Measurements from ENCODE around the gene RNF213.

Gene RNF213

GRCh38 chr17:80286638-80286960 is 25.9 kb downstream of the RNF213 start:
- no peak for TF ChIP-seq FOXP2 (optimal IDR thresholded peaks at IDR 0.05; ENCODE audit: borderline replicate concordance, extremely low read depth, extremely low read length, insufficient read depth)
- no peak for TF ChIP-seq POLR2AphosphoS5 (IDR thresholded peaks at IDR 0.05; ENCODE audit: low read depth, low read length)
- TF ChIP-seq, protein P1, sequence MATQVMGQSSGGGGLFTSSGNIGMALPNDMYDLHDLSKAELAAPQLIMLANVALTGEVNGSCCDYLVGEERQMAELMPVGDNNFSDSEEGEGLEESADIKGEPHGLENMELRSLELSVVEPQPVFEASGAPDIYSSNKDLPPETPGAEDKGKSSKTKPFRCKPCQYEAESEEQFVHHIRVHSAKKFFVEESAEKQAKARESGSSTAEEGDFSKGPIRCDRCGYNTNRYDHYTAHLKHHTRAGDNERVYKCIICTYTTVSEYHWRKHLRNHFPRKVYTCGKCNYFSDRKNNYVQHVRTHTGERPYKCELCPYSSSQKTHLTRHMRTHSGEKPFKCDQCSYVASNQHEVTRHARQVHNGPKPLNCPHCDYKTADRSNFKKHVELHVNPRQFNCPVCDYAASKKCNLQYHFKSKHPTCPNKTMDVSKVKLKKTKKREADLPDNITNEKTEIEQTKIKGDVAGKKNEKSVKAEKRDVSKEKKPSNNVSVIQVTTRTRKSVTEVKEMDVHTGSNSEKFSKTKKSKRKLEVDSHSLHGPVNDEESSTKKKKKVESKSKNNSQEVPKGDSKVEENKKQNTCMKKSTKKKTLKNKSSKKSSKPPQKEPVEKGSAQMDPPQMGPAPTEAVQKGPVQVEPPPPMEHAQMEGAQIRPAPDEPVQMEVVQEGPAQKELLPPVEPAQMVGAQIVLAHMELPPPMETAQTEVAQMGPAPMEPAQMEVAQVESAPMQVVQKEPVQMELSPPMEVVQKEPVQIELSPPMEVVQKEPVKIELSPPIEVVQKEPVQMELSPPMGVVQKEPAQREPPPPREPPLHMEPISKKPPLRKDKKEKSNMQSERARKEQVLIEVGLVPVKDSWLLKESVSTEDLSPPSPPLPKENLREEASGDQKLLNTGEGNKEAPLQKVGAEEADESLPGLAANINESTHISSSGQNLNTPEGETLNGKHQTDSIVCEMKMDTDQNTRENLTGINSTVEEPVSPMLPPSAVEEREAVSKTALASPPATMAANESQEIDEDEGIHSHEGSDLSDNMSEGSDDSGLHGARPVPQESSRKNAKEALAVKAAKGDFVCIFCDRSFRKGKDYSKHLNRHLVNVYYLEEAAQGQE (IDR thresholded peaks at IDR 0.05; ENCODE audit: insufficient read depth in 1 of 2, low read depth in 2 of 2, low read length in 2 of 2), result no peak
- no peak for TF ChIP-seq SIN3A (IDR thresholded peaks at IDR 0.05; ENCODE audit: borderline replicate concordance, insufficient read depth, low read length)
- no peak for TF ChIP-seq TAF1 (IDR thresholded peaks at IDR 0.05; ENCODE audit: borderline replicate concordance, insufficient read depth, low read length)

- no peak for TF ChIP-seq POLR2AphosphoS5 (IDR thresholded peaks at IDR 0.05; ENCODE audit: low read depth, low read length)
- TF ChIP-seq FOXP2 (optimal IDR thresholded peaks at IDR 0.05; ENCODE audit: borderline replicate concordance, extremely low read depth, extremely low read length, insufficient read depth), result no peak
- no peak for TF ChIP-seq SIN3A (IDR thresholded peaks at IDR 0.05; ENCODE audit: borderline replicate concordance, insufficient read depth, low read length)
- no peak for TF ChIP-seq TAF1 (IDR thresholded peaks at IDR 0.05; ENCODE audit: borderline replicate concordance, insufficient read depth, low read length)
- TF ChIP-seq, protein P1 (IDR thresholded peaks at IDR 0.05; ENCODE audit: insufficient read depth in 1 of 2, low read depth in 2 of 2, low read length in 2 of 2), result no peak
Measured at GRCh38 chr17:80287038-80287437, 26.4 kb downstream of the RNF213 start.

DNA sequence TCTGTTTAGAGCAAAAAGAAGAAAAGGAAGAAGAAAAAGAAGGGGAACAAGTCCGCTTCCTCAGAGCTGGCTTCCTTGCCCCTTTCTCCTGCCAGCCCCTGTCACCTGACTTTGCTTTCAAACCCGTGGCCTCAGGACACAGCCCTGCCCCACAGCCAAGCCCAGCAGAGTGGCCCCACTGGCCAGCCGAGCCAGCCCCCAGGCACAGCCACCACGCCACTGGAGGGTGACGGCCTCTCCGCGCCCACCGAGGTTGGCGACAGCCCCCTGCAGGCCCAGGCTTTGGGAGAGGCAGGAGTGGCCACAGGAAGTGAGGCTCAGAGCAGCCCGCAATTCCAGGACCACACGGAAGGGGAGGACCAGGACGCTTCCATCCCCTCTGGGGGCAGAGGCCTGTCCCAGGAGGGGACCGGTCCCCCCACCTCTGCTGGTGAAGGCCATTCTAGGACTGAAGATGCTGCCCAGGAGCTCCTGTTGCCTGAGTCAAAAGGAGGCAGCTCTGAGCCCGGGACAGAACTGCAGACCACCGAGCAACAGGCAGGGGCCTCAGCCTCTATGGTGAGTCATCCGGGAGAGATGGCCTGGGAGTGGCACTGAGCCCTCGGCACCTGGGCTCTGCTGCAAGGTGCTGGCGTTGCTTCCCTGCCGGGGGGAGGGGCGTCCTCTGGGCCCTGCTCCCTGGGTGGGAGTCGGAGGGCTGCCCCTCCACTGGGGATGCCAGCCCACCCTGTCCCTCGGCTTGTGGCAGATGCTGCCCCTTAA is 27.3 kb downstream of the RNF213 start:
- 0 out of 2 replicates have a peak, but pooled peaks have one; percentile 6 for TF ChIP-seq POLR2AphosphoS5 (IDR thresholded peaks at IDR 0.05; ENCODE audit: low read depth, low read length)
- TF ChIP-seq, protein P1 (IDR thresholded peaks at IDR 0.05; ENCODE audit: insufficient read depth in 1 of 2, low read depth in 2 of 2, low read length in 2 of 2), result no peak

- TF ChIP-seq, protein P1 (IDR thresholded peaks at IDR 0.05; ENCODE audit: insufficient read depth in 1 of 2, low read depth in 2 of 2, low read length in 2 of 2), result no peak
- TF ChIP-seq FOXP2 (optimal IDR thresholded peaks at IDR 0.05; ENCODE audit: borderline replicate concordance, extremely low read depth, extremely low read length, insufficient read depth), result no peak
- TF ChIP-seq SIN3A (IDR thresholded peaks at IDR 0.05; ENCODE audit: borderline replicate concordance, insufficient read depth, low read length), result no peak
- TF ChIP-seq POLR2AphosphoS5 (IDR thresholded peaks at IDR 0.05; ENCODE audit: low read depth, low read length), result no peak
- no peak for TF ChIP-seq TAF1 (IDR thresholded peaks at IDR 0.05; ENCODE audit: borderline replicate concordance, insufficient read depth, low read length)
Measured at GRCh38 chr17:80289616-80290015, 29.0 kb downstream of the RNF213 start.

DNA sequence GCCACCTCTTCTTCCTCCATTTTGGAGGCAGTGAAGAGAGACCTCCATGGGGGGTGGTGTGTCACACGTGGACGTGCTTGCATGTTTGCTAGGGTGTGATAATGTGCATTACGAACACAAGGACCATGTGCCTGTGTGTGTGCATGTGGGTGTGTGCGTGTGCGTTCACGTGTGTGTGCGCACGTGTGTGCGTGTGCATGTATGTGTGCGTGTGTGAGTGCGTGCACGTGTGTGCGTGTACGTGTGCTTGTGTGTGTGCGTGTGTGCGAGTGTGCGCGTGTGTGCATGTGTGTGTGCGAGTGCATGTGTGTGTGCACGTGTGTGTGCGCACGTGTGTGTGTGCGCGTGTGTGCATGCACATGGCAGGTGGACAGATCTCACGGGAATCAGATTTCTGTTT is 29.5 kb downstream of the RNF213 start:
- no peak for TF ChIP-seq SIN3A (IDR thresholded peaks at IDR 0.05; ENCODE audit: borderline replicate concordance, insufficient read depth, low read length)
- no peak for TF ChIP-seq TAF1 (IDR thresholded peaks at IDR 0.05; ENCODE audit: borderline replicate concordance, insufficient read depth, low read length)
- TF ChIP-seq, protein P1 (IDR thresholded peaks at IDR 0.05; ENCODE audit: insufficient read depth in 1 of 2, low read depth in 2 of 2, low read length in 2 of 2), result no peak
- TF ChIP-seq POLR2AphosphoS5 (IDR thresholded peaks at IDR 0.05; ENCODE audit: low read depth, low read length), result no peak
- no peak for TF ChIP-seq FOXP2 (optimal IDR thresholded peaks at IDR 0.05; ENCODE audit: borderline replicate concordance, extremely low read depth, extremely low read length, insufficient read depth)

Measured in PFSK-1 (cell line).